Endothelial cell (in vitro differentiated cells): Measurements from ENCODE around the gene DTNA. TPM values are rescaled to one million over a fixed set of nuclear protein-coding genes. Genes with fewer than 3 reads are reported as not detected.

ENCODE experiments used
- DNase-seq: peaks from one replicate; pipeline ENCODE4 v3.0.0; 2021; ENCODE audit warnings: low spot score
- H3K27ac Mint-ChIP-seq: one replicate; pipeline ENCODE4 v1.8.0; 2021; ENCODE audit warnings: mixed read lengths, inconsistent platforms; ENCODE audit not compliant: unreplicated experiment
- H3K27me3 Mint-ChIP-seq: one replicate; pipeline ENCODE4 v1.8.0; 2021; ENCODE audit warnings: mild to moderate bottlenecking, moderate library complexity, mixed read lengths, inconsistent platforms; ENCODE audit not compliant: unreplicated experiment
- H3K36me3 Mint-ChIP-seq: one replicate; pipeline ENCODE4 v1.8.0; 2021; ENCODE audit warnings: mild to moderate bottlenecking, low read depth, mixed read lengths, inconsistent platforms; ENCODE audit not compliant: unreplicated experiment
- H3K4me1 Mint-ChIP-seq: one replicate; pipeline ENCODE4 v1.8.0; 2021; ENCODE audit warnings: mild to moderate bottlenecking, mixed read lengths, inconsistent platforms; ENCODE audit not compliant: unreplicated experiment
- H3K4me3 Mint-ChIP-seq: one replicate; pipeline ENCODE4 v1.8.0; 2021; ENCODE audit warnings: mild to moderate bottlenecking, mixed read lengths, inconsistent platforms; ENCODE audit not compliant: unreplicated experiment
- H3K9me3 Mint-ChIP-seq: one replicate; pipeline ENCODE4 v1.8.0; 2021; ENCODE audit warnings: mixed read lengths, inconsistent platforms; ENCODE audit not compliant: unreplicated experiment
- total RNA-seq: library from RNA; stranded (reverse); fragmentation: NEBNext Ultra II Directional; extraction: Animal tissue kit (Norgen Biotek cat#: 25700); gene quantifications from one replicate; pipeline ENCODE4 v1.2.1, GENCODE V29; 2021; ENCODE audit not compliant: unreplicated experiment
- TF ChIP-seq, protein P1 (sequence below): fragments of 200-600 bp; sonication (generic); IDR thresholded peaks from one replicate; pipeline ENCODE4 v1.5.0; 2021; ENCODE audit warnings: antibody characterized with exemption; ENCODE audit not compliant: unreplicated experiment

Gene DTNA
- total RNA-seq, 1 donor from 2014 or later: 17.9 TPM

DNA sequence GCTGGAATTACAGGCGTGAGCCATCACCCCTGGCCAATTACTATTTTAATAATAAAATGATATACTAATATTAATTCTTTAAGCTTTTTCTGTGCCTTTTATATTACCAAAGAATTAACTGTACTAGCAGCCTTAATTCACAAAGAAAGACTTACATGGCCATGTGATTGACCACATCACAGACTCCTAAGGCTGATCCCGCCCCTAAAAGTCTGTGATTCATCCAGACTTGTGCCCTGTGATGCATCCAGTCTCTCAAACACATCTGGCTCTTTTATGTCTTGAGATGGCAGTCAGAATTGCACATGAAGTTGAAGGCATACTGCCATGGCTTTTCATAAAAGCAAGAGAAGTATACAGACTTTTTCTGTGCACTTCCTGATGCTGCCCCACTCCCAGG, 91.7 kb downstream of the DTNA start:
- Mint-ChIP-seq H3K9me3 (no peaks in the 10 kb centered on the region), H3K4me1 (peaks cover 6% of the 10 kb centered on the region)
- no peak for DNase-seq

DNA sequence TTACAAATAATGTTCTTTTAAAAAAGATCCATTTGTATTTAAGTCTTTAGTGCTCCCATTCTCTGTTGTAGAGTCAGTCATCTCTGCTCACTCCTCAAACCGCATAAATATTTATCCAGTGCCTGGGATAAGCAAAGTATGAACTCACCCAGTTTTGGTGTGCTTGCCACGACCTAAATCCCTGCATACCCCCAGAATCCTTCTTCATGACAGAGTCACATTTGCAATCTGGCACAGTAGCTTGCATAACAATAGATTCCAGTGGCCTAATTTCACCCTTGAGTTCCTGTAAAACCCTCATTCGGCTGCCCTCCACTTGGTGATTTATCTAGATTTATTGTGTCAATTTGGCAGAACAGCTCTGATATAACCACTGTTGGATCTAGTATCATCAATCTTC, 92.9 kb downstream of the DTNA start:
- no peak for DNase-seq
- TF ChIP-seq, protein P1, sequence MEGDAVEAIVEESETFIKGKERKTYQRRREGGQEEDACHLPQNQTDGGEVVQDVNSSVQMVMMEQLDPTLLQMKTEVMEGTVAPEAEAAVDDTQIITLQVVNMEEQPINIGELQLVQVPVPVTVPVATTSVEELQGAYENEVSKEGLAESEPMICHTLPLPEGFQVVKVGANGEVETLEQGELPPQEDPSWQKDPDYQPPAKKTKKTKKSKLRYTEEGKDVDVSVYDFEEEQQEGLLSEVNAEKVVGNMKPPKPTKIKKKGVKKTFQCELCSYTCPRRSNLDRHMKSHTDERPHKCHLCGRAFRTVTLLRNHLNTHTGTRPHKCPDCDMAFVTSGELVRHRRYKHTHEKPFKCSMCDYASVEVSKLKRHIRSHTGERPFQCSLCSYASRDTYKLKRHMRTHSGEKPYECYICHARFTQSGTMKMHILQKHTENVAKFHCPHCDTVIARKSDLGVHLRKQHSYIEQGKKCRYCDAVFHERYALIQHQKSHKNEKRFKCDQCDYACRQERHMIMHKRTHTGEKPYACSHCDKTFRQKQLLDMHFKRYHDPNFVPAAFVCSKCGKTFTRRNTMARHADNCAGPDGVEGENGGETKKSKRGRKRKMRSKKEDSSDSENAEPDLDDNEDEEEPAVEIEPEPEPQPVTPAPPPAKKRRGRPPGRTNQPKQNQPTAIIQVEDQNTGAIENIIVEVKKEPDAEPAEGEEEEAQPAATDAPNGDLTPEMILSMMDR: no peak

More for the DNA sequence above, 91.7 kb downstream of the DTNA start:
- no peaks in the 10 kb centered on the region for H3K27me3 Mint-ChIP-seq
- no peak overlapping the region for H3K4me3 Mint-ChIP-seq
- H3K36me3 Mint-ChIP-seq: no peaks in the 10 kb centered on the region
- TF ChIP-seq, protein P1: no peak
- no peak overlapping the region for H3K27ac Mint-ChIP-seq

DNA sequence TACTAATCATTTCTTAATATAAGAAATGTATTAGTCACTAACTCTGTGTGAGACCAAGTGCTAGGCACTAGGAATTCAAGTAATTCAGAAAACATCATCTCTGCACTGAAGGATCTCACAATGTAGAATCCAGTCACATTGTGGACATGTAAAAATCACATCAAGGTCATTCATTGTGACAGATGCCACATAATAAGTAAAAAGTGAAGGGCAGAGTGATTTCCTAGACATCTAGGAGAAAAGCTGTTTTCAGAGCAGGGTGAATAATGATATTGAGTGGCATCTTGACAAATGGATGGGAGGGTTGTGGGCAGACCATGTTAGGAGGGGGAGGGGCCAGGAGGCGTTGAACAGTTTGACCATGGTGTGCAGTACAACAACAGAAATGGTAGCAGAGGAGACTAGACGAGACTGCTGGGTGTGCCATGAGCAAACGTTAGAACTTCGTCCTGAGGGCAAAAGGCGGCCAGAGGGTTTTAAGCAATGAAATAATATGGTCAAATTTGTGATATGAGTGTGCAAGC, 93.8 kb downstream of the DTNA start:
- Mint-ChIP-seq H3K4me1 (peaks cover 12% of the 10 kb centered on the region), H3K27ac (no peak overlapping the region), H3K4me3 (no peak overlapping the region), H3K36me3 (no peaks in the 10 kb centered on the region), H3K27me3 (no peaks in the 10 kb centered on the region), H3K9me3 (no peaks in the 10 kb centered on the region)
- no peak for DNase-seq
- TF ChIP-seq, protein P1: no peak

More for the DNA sequence above, 92.9 kb downstream of the DTNA start:
- Mint-ChIP-seq H3K36me3 (no peaks in the 10 kb centered on the region), H3K4me3 (no peak overlapping the region), H3K27me3 (no peaks in the 10 kb centered on the region), H3K9me3 (no peaks in the 10 kb centered on the region), H3K4me1 (peaks cover 12% of the 10 kb centered on the region), H3K27ac (no peak overlapping the region)

DNA sequence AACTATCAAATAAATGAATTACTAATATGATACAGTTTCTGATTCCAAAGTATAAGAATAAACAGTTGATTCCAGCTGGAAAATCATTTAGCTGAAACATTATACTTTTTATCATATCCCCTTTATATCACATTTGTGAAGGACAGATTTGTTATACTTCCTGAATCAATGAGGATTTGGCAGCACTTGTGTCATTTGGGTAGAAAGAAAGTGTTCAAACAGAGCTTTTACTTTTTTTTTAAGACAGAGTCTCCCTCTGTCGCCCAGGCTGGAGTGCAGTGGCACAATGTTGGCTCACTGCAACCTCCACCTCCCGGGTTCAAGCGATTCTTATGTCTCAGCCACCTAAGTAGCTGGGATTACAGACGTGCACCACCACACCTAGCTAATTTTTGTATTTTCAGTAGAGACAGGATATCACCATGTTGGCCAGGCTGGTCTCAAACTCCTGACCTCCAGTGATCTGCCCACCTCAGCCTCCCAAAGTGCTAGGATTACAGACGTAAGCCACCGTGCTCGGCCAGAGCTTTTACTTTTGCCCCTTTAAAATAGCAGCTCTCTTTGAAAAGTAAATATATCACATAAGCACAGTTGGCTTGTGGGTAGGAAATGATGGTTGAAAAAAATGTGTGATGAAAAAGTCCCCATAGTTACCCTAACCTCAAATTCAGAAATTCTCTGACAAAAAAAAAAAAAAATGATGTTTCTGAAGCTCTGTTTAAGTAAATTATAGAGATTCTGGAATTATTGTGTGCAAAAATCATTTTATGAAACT, 95.2 kb downstream of the DTNA start:
- no peaks in the 10 kb centered on the region for H3K9me3 Mint-ChIP-seq
- TF ChIP-seq, protein P1: no peak
- H3K4me3 Mint-ChIP-seq: no peak overlapping the region
- H3K27ac Mint-ChIP-seq: no peak overlapping the region
- peaks cover 12% of the 10 kb centered on the region for H3K4me1 Mint-ChIP-seq
- H3K36me3 Mint-ChIP-seq: no peaks in the 10 kb centered on the region
- no peak for DNase-seq
- no peaks in the 10 kb centered on the region for H3K27me3 Mint-ChIP-seq

DNA sequence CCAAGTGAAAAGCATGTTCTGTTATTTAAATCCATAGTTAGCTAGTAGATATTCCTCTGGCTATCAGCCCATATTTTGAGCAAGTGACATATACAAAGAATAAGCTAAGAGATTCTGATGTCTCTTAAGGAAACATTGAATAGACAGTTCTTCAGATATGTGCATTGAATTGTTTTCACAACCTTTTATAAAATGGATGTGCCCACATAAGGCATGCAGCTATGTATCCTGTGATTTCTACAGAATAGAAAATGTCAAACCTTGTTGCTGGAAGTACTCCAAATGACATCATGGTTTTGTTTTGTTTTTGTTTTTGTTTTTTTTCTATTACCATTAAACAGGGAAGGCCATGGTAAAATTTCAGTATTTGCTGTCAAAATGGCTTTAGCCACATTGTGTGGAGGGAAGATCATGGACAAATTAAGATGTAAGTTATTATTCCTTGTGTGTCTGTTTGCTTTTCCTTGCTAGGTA, 95.8 kb downstream of the DTNA start:
- Mint-ChIP-seq H3K36me3 (no peaks in the 10 kb centered on the region), H3K27ac (no peak overlapping the region), H3K9me3 (no peaks in the 10 kb centered on the region), H3K4me1 (peaks cover 12% of the 10 kb centered on the region), H3K4me3 (no peak overlapping the region), H3K27me3 (no peaks in the 10 kb centered on the region)
- DNase-seq: no peak
- TF ChIP-seq, protein P1: no peak
